Trophoblast cell (in vitro differentiated cells and primary cell): ENCODE measurements around the gene LYSMD4.

Experiments
- DNase-seq, 2 donors: peaks; one replicate each; pipeline ENCODE4 v3.0.0-alpha.2; 2016
- H2AFZ ChIP-seq: 2 replicates; pipeline ENCODE4 v1.6.1; 2013; ENCODE audit warnings: low read length, moderate library complexity, mild to moderate bottlenecking; ENCODE audit not compliant: insufficient read depth, poor library complexity
- H2AK5ac ChIP-seq: 2 replicates; pipeline ENCODE4 v1.6.1; 2013; ENCODE audit warnings: mild to moderate bottlenecking, low read length
- H2BK120ac ChIP-seq: 2 replicates; pipeline ENCODE4 v1.6.1; 2013; ENCODE audit warnings: low read length, mild to moderate bottlenecking, moderate library complexity; ENCODE audit not compliant: insufficient read depth, poor library complexity
- H2BK12ac ChIP-seq: 2 replicates; pipeline ENCODE4 v1.6.1; 2013; ENCODE audit warnings: mild to moderate bottlenecking, low read length, moderate library complexity
- H2BK5ac ChIP-seq: 2 replicates; pipeline ENCODE4 v1.6.1; 2013; ENCODE audit warnings: low read length, low read depth, moderate library complexity, mild to moderate bottlenecking; ENCODE audit not compliant: poor library complexity
- H3K14ac ChIP-seq: 2 replicates; pipeline ENCODE4 v1.6.1; 2013; ENCODE audit warnings: mild to moderate bottlenecking, low read length
- H3K18ac ChIP-seq: 2 replicates; pipeline ENCODE4 v1.6.1; 2013; ENCODE audit warnings: mild to moderate bottlenecking, low read length
- H3K23ac ChIP-seq: 2 replicates; pipeline ENCODE4 v1.6.1; 2013; ENCODE audit warnings: low read length
- H3K27ac ChIP-seq: 2 replicates; pipeline ENCODE4 v1.5.1; 2013; ENCODE audit warnings: low read depth, mild to moderate bottlenecking, inconsistent platforms, low read length, moderate library complexity
- H3K27me3 ChIP-seq: 2 replicates; pipeline ENCODE4 v1.6.1; 2013; ENCODE audit warnings: inconsistent platforms, mild to moderate bottlenecking, low read length, moderate library complexity; ENCODE audit not compliant: insufficient read depth
- H3K36me3 ChIP-seq, 2 experiments: 1 replicate in 1 of 2; 2 replicates in 1 of 2; pipeline ENCODE4 v1.6.1; 2013; ENCODE audit warnings: low read length in 2 of 2, mild to moderate bottlenecking in 2 of 2, moderate library complexity in 1 of 2; ENCODE audit not compliant: insufficient read depth in 2 of 2, control insufficient read depth in 1 of 2
- H3K4ac ChIP-seq: 2 replicates; pipeline ENCODE4 v1.6.1; 2013; ENCODE audit warnings: low read depth, mild to moderate bottlenecking, low read length, moderate library complexity
- H3K4me1 ChIP-seq, 2 experiments: 1 replicate in 1 of 2; 2 replicates in 1 of 2; pipeline ENCODE4 v1.6.1; 2013; ENCODE audit warnings: low read length in 2 of 2, mild to moderate bottlenecking in 2 of 2, moderate library complexity in 1 of 2; ENCODE audit not compliant: insufficient read depth in 2 of 2, control insufficient read depth in 1 of 2
- H3K4me2 ChIP-seq: 2 replicates; pipeline ENCODE4 v1.6.1; 2013; ENCODE audit warnings: inconsistent platforms, mild to moderate bottlenecking, low read length, moderate library complexity
- H3K4me3 ChIP-seq: 2 replicates; pipeline ENCODE4 v1.5.1; 2013; ENCODE audit warnings: mild to moderate bottlenecking, low read depth, low read length, inconsistent platforms
- H3K79me1 ChIP-seq: one replicate; pipeline ENCODE4 v1.6.1; 2013; ENCODE audit warnings: low read length
- H3K79me2 ChIP-seq: 2 replicates; pipeline ENCODE4 v1.6.1; 2013; ENCODE audit warnings: low read length, mild to moderate bottlenecking; ENCODE audit not compliant: control insufficient read depth, insufficient read depth, poor library complexity
- H3K9ac ChIP-seq: 2 replicates; pipeline ENCODE4 v1.6.1; 2013; ENCODE audit warnings: mild to moderate bottlenecking, low read length
- H3K9me3 ChIP-seq: 2 replicates; pipeline ENCODE4 v1.6.1; 2013; ENCODE audit warnings: low read depth, mild to moderate bottlenecking, control low read depth, inconsistent platforms, low read length; ENCODE audit not compliant: insufficient read depth
- H4K12ac ChIP-seq: 2 replicates; pipeline ENCODE4 v1.6.1; 2013; ENCODE audit warnings: low read depth, mild to moderate bottlenecking, low read length, moderate library complexity
- H4K8ac ChIP-seq: 2 replicates; pipeline ENCODE4 v1.6.1; 2013; ENCODE audit warnings: low read depth, mild to moderate bottlenecking, low read length, moderate library complexity
- H4K91ac ChIP-seq: one replicate; pipeline ENCODE4 v1.6.1; 2013; ENCODE audit warnings: low read depth, mild to moderate bottlenecking, low read length, moderate library complexity
- WGBS: extraction: QIAGEN DNeasy Blood & Tissue Kit; methylation state at CpG from one replicate; pipeline ENCODE4 v1.1.7; 2013; ENCODE audit warnings: missing lambda C conversion rate; ENCODE audit not compliant: insufficient read length, insufficient coverage; ENCODE audit errors: extremely low coverage; 5-methylcytosine and 5-hydroxymethylcytosine counted together

LYSMD4 gene

GRCh38 chr15:99719096-99719541, 14.1 kb downstream of the LYSMD4 start:
- H4K91ac ChIP-seq, result no peak overlapping the region
- no peak overlapping the region for H4K8ac ChIP-seq
- H2AFZ ChIP-seq, result no peak overlapping the region
- DNase-seq, result no peak
- H2BK5ac ChIP-seq, result no peak overlapping the region
- H3K27me3 ChIP-seq, result no peaks in the 10 kb centered on the region
- no peak overlapping the region for H3K27ac ChIP-seq
- H3K36me3 ChIP-seq, result no peaks in the 10 kb centered on the region
- no peak overlapping the region for H3K4me2 ChIP-seq
- H3K9me3 ChIP-seq, result peaks cover 1% of the 10 kb centered on the region
- H3K4me3 ChIP-seq, result no peak overlapping the region
- no peak overlapping the region for H3K4ac ChIP-seq
- no peak overlapping the region for H3K14ac ChIP-seq
- no CpG with 5 or more reads among the region's 5 CpGs for WGBS
- H3K23ac ChIP-seq, result no peak overlapping the region
- H3K79me1 ChIP-seq, result no peaks in the 10 kb centered on the region
- H4K12ac ChIP-seq, result no peak overlapping the region
- H3K18ac ChIP-seq, result no peak overlapping the region
- no peak overlapping the region for H2AK5ac ChIP-seq
- H3K9ac ChIP-seq, result no peak overlapping the region
- no peaks in the 10 kb centered on the region for H3K79me2 ChIP-seq
- no peak overlapping the region for H2BK12ac ChIP-seq
- no peak overlapping the region for H2BK120ac ChIP-seq
- no peaks in the 10 kb centered on the region for H3K4me1 ChIP-seq

GRCh38 chr15:99718421-99718820, 14.8 kb downstream of the LYSMD4 start:
- Histone ChIP-seq H4K12ac (no peak overlapping the region), H3K27me3 (no peaks in the 10 kb centered on the region), H2AK5ac (no peak overlapping the region), H3K4me1 (no peaks in the 10 kb centered on the region), H3K18ac (no peak overlapping the region), H4K8ac (no peak overlapping the region), H3K36me3 (no peaks in the 10 kb centered on the region), H3K4me3 (no peak overlapping the region), H3K9me3 (peaks cover 1% of the 10 kb centered on the region), H3K9ac (no peak overlapping the region), H4K91ac (no peak overlapping the region), H3K14ac (no peak overlapping the region), H3K27ac (no peak overlapping the region), H3K4me2 (no peak overlapping the region), H2BK12ac (no peak overlapping the region), H2BK120ac (no peak overlapping the region), H2BK5ac (no peak overlapping the region), H3K4ac (no peak overlapping the region), H3K23ac (no peak overlapping the region), H3K79me1 (no peaks in the 10 kb centered on the region), H2AFZ (no peak overlapping the region), H3K79me2 (no peaks in the 10 kb centered on the region)
- WGBS, result no CpG with 5 or more reads among the region's 4 CpGs
- DNase-seq, result no peak

GRCh38 chr15:99717161-99718009, 15.9 kb downstream of the LYSMD4 start:
- no peak for DNase-seq
- Histone ChIP-seq H4K12ac (no peak overlapping the region), H2BK120ac (no peak overlapping the region), H2AFZ (no peak overlapping the region), H3K4me1 (no peaks in the 10 kb centered on the region), H3K9me3 (peaks cover 1% of the 10 kb centered on the region), H3K4me2 (no peak overlapping the region), H3K4ac (no peak overlapping the region), H3K79me1 (no peaks in the 10 kb centered on the region), H3K23ac (no peak overlapping the region), H4K8ac (no peak overlapping the region), H3K14ac (no peak overlapping the region), H3K4me3 (no peak overlapping the region), H2AK5ac (no peak overlapping the region), H3K27ac (no peak overlapping the region), H4K91ac (no peak overlapping the region), H3K9ac (no peak overlapping the region), H2BK5ac (no peak overlapping the region), H3K79me2 (no peaks in the 10 kb centered on the region), H3K27me3 (no peaks in the 10 kb centered on the region), H3K18ac (no peak overlapping the region), H3K36me3 (peaks cover 2 to 4% of the 10 kb centered on the region in 2 experiments), H2BK12ac (no peak overlapping the region)
- no CpG with 5 or more reads among the region's 19 CpGs for WGBS

- Histone ChIP-seq H3K18ac (no peak overlapping the region), H3K4me1 (no peaks in the 10 kb centered on the region), H4K12ac (no peak overlapping the region), H3K9me3 (peaks cover 1% of the 10 kb centered on the region), H3K79me2 (no peaks in the 10 kb centered on the region), H2BK5ac (no peak overlapping the region), H4K91ac (no peak overlapping the region), H3K9ac (no peak overlapping the region), H3K27ac (no peak overlapping the region), H2BK12ac (no peak overlapping the region), H2AK5ac (no peak overlapping the region), H3K14ac (no peak overlapping the region), H3K79me1 (no peaks in the 10 kb centered on the region), H4K8ac (no peak overlapping the region), H3K4me2 (no peak overlapping the region), H3K36me3 (peaks cover 6 to 9% of the 10 kb centered on the region in 2 experiments), H2AFZ (no peak overlapping the region), H3K4me3 (no peak overlapping the region), H3K4ac (no peak overlapping the region), H2BK120ac (no peak overlapping the region), H3K27me3 (no peaks in the 10 kb centered on the region), H3K23ac (no peak overlapping the region)
- no CpG with 5 or more reads among the region's 10 CpGs for WGBS
- no peak for DNase-seq
Observed at GRCh38 chr15:99716540-99717095, 16.6 kb downstream of the LYSMD4 start.
